Panc1 (cell line): ENCODE data around the gene ZSWIM8.

Experiments
- POLR2AphosphoS5 ChIP-seq: IDR thresholded peaks from 2 replicates; pipeline ENCODE4 v1.6.1; 2012; ENCODE audit warnings: mild to moderate bottlenecking, low read depth, low read length, moderate library complexity
- SIN3A ChIP-seq: IDR thresholded peaks from 2 replicates; pipeline ENCODE4 v1.6.1; 2012; ENCODE audit warnings: low read depth, mild to moderate bottlenecking, low read length, moderate library complexity, borderline replicate concordance; ENCODE audit not compliant: insufficient read depth
- TCF7L2 ChIP-seq: IDR thresholded peaks from 2 replicates; pipeline ENCODE4 v1.6.1; 2011; ENCODE audit warnings: mild to moderate bottlenecking, low read depth, low read length, inconsistent platforms
- TF ChIP-seq, protein P1 (sequence below): fragments of 450-650 bp; IDR thresholded peaks from 2 replicates; pipeline ENCODE4 v1.5.1; 2017; ENCODE audit warnings: mild to moderate bottlenecking

DNA sequence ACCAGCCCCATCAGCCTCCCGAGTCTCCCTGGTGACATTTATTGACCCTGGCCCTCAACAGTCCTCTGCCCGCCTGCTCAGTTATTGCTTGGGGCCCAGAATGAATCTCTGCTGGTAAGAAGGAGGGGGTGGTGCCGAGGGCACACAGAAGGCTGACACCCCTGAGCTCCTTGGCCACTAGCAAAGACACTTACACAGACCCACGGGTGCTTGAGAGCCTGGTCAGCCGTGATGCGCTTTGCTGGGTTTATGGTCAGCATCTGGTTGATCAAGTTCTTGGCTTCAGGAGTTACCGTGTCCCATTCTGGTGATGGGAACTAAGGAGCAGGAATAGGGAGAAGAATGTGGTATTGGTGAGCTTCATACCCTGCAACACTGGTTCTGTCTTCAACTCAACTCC is 61.6 kb downstream of the ZSWIM8 start:
- TF ChIP-seq, protein P1, sequence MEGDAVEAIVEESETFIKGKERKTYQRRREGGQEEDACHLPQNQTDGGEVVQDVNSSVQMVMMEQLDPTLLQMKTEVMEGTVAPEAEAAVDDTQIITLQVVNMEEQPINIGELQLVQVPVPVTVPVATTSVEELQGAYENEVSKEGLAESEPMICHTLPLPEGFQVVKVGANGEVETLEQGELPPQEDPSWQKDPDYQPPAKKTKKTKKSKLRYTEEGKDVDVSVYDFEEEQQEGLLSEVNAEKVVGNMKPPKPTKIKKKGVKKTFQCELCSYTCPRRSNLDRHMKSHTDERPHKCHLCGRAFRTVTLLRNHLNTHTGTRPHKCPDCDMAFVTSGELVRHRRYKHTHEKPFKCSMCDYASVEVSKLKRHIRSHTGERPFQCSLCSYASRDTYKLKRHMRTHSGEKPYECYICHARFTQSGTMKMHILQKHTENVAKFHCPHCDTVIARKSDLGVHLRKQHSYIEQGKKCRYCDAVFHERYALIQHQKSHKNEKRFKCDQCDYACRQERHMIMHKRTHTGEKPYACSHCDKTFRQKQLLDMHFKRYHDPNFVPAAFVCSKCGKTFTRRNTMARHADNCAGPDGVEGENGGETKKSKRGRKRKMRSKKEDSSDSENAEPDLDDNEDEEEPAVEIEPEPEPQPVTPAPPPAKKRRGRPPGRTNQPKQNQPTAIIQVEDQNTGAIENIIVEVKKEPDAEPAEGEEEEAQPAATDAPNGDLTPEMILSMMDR, result no peak
- TF ChIP-seq POLR2AphosphoS5 (no peak), TCF7L2 (no peak), SIN3A (no peak)
